Neural cell (in vitro differentiated cells): ENCODE results near the gene FLT3LG. TPM values are rescaled to one million over a fixed set of nuclear protein-coding genes. Genes with fewer than 3 reads are reported as not detected.
A peak's percentile ranks its signal among the peaks of the same experiment; 100 is the strongest.

Source experiments
- H2AFZ ChIP-seq: fragments of 200-600, 300-800 bp; sonication (generic), shearing (Covaris generic); 2 replicates; pipeline ENCODE4 v1.6.0; 2014; ENCODE audit warnings: low read depth, mild to moderate bottlenecking, antibody characterized with exemption, low read length, moderate library complexity
- H3F3A ChIP-seq: fragments of 200-600 bp; shearing (Covaris generic); 2 replicates; pipeline ENCODE4 v1.6.1; 2016; ENCODE audit warnings: mild to moderate bottlenecking, moderate library complexity, mixed read lengths, antibody characterized with exemption, low read length; ENCODE audit not compliant: insufficient read depth, poor library complexity, severe bottlenecking
- H3K27ac ChIP-seq: fragments of 200-600, 300-800 bp; sonication (generic), shearing (Covaris generic); 2 replicates; pipeline ENCODE4 v1.5.1; 2014; ENCODE audit warnings: mild to moderate bottlenecking, low read length, moderate library complexity
- H3K27me3 ChIP-seq: fragments of 300-800, 200-600 bp; sonication (generic), shearing (Covaris generic); 2 replicates; pipeline ENCODE4 v1.6.0; 2014; ENCODE audit warnings: mild to moderate bottlenecking, low read depth, low read length, moderate library complexity; ENCODE audit not compliant: insufficient read depth
- H3K36me3 ChIP-seq: fragments of 300-800, 200-600 bp; sonication (generic), shearing (Covaris generic); 2 replicates; pipeline ENCODE4 v1.5.1; 2014; ENCODE audit warnings: mild to moderate bottlenecking, antibody characterized with exemption, low read length, moderate library complexity; ENCODE audit not compliant: insufficient read depth
- H3K4me2 ChIP-seq: fragments of 300-800, 200-600 bp; sonication (generic), shearing (Covaris generic); 2 replicates; pipeline ENCODE4 v1.6.0; 2014; ENCODE audit warnings: mild to moderate bottlenecking, low read length
- H3K4me3 ChIP-seq: fragments of 300-800, 200-600 bp; sonication (generic), shearing (Covaris generic); 2 replicates; pipeline ENCODE4 v1.5.1; 2014; ENCODE audit warnings: mild to moderate bottlenecking, low read length, moderate library complexity
- H3K79me2 ChIP-seq: fragments of 200-600 bp; shearing (Covaris generic); replicated peaks from 2 replicates; pipeline ENCODE4 v1.6.0; 2014; ENCODE audit warnings: mild to moderate bottlenecking, low read length, moderate library complexity; ENCODE audit not compliant: insufficient read depth
- H3K9ac ChIP-seq: fragments of 300-800, 200-600 bp; sonication (generic), shearing (Covaris generic); 2 replicates; pipeline ENCODE4 v1.6.1; 2016; ENCODE audit warnings: mild to moderate bottlenecking, low read length, mixed read lengths
- H3K9me2 ChIP-seq: fragments of 200-600 bp; shearing (Covaris generic); 2 replicates; pipeline ENCODE4 v1.6.1; 2016; ENCODE audit warnings: mild to moderate bottlenecking, low read length, mixed read lengths; ENCODE audit not compliant: insufficient read depth
- H3K9me3 ChIP-seq: fragments of 200-600, 300-800 bp; sonication (generic), shearing (Covaris generic); 2 replicates; pipeline ENCODE4 v1.6.1; 2016; ENCODE audit warnings: mild to moderate bottlenecking, mixed run types, low read length, moderate library complexity, mixed read lengths
- H4K20me1 ChIP-seq: fragments of 200-600 bp; shearing (Covaris generic); 2 replicates; pipeline ENCODE4 v1.6.1; 2016; ENCODE audit warnings: mild to moderate bottlenecking, mixed run types; ENCODE audit not compliant: insufficient read depth
- CTCF ChIP-seq: fragments of 450-650 bp; IDR thresholded peaks from 2 replicates; pipeline ENCODE4 v1.5.1; 2014; ENCODE audit warnings: antibody characterized with exemption, mild to moderate bottlenecking, moderate library complexity; ENCODE audit not compliant: poor library complexity, severe bottlenecking
- EP300 ChIP-seq: fragments of 450-650 bp; conservative IDR thresholded peaks from 2 replicates; pipeline ENCODE4 v1.6.1; 2014; ENCODE audit warnings: antibody characterized with exemption, mild to moderate bottlenecking, moderate library complexity; ENCODE audit not compliant: poor library complexity, severe bottlenecking
- EZH2 ChIP-seq: fragments of 200-600, 300-800 bp; shearing (Covaris generic), sonication (generic); IDR thresholded peaks from 2 replicates; pipeline ENCODE4 v1.6.1; 2014; ENCODE audit warnings: antibody characterized with exemption, low read length, borderline replicate concordance, mild to moderate bottlenecking; ENCODE audit not compliant: insufficient read depth, poor library complexity, severe bottlenecking
- MXI1 ChIP-seq: fragments of 450-650 bp; conservative IDR thresholded peaks from 2 replicates; pipeline ENCODE4 v1.6.1; 2014; ENCODE audit warnings: antibody characterized with exemption, mild to moderate bottlenecking; ENCODE audit not compliant: poor library complexity, severe bottlenecking
- POLR2AphosphoS5 ChIP-seq: IDR thresholded peaks from 2 replicates; pipeline ENCODE4 v1.6.1; 2012
- RAD21 ChIP-seq: fragments of 450-650 bp; conservative IDR thresholded peaks from 2 replicates; pipeline ENCODE4 v1.6.1; 2014; ENCODE audit warnings: antibody characterized with exemption, mild to moderate bottlenecking, moderate library complexity
- REST ChIP-seq: IDR thresholded peaks from 2 replicates; pipeline ENCODE4 v1.6.1; 2012; ENCODE audit warnings: borderline replicate concordance
- SMC3 ChIP-seq: fragments of 450-650 bp; conservative IDR thresholded peaks from 2 replicates; pipeline ENCODE4 v1.6.1; 2014; ENCODE audit warnings: antibody characterized with exemption, mild to moderate bottlenecking, moderate library complexity; ENCODE audit not compliant: poor library complexity
- TAF1 ChIP-seq: IDR thresholded peaks from 2 replicates; pipeline ENCODE4 v1.6.1; 2012; ENCODE audit warnings: low read depth
- polyA plus RNA-seq: library from polyadenylated mRNA; depleted of rRNA; stranded (reverse); fragments of >200 nt; gene quantifications from 2 replicates; pipeline ENCODE4 v1.2.3, GENCODE V29; 2014

The FLT3LG gene
- polyA plus RNA-seq, 1 donor from 2014 or later, result not detected

GRCh38 chr19:49486710-49487276 lies 12.8 kb downstream of the FLT3LG start:
- Histone ChIP-seq H3K79me2 (peaks cover 28% of the 10 kb centered on the region), H3K9me3 (no peaks in the 10 kb centered on the region), H3K9me2 (no peaks in the 10 kb centered on the region), H3K9ac (peak overlapping the region; percentile 45), H3K27ac (peak overlapping the region; percentile 69), H4K20me1 (peaks cover 11% of the 10 kb centered on the region), H3K36me3 (no peaks in the 10 kb centered on the region), H3F3A (no peaks in the 10 kb centered on the region), H3K4me2 (no peak overlapping the region), H3K4me3 (peak overlapping the region; percentile 97), H3K27me3 (no peaks in the 10 kb centered on the region), H2AFZ (peak overlapping the region; percentile 46)
- TF ChIP-seq SMC3, result no peak

GRCh38 chr19:49487277-49488045 lies 13.4 kb downstream of the FLT3LG start, which contains the start of gene RPL13A:
RPL13A (plus strand) TSS chr19:49487608; CDS start chr19:49487630, 22 bp downstream.
- H3K27me3 ChIP-seq, result no peaks in the 10 kb centered on the region
- peak within 1 kb of the TSS; percentile 83 for H3K4me2 ChIP-seq
- H3K79me2 ChIP-seq, result peaks cover 28% of the 10 kb centered on the region
- H3K27ac ChIP-seq, result peak within 1 kb of the TSS; percentile 95
- H3K36me3 ChIP-seq, result no peaks in the 10 kb centered on the region
- H4K20me1 ChIP-seq, result peaks cover 11% of the 10 kb centered on the region
- H3K4me3 ChIP-seq, result peak within 1 kb of the TSS; percentile 97
- peak within 1 kb of the TSS; percentile 46 for H2AFZ ChIP-seq
- no peaks in the 10 kb centered on the region for H3K9me2 ChIP-seq
- TF ChIP-seq SMC3 (no peak), EZH2 (no peak), TAF1 (peak; percentile 99), CTCF (peak; percentile 51), REST (peak; percentile 98), MXI1 (peak; percentile 85), RAD21 (no peak), POLR2AphosphoS5 (peak; percentile 100), EP300 (peak; percentile 71)
- no peaks in the 10 kb centered on the region for H3K9me3 ChIP-seq
- peak within 1 kb of the TSS; percentile 99 for H3K9ac ChIP-seq
- no peaks in the 10 kb centered on the region for H3F3A ChIP-seq
